Smooth muscle cell of the pulmonary artery (primary cell): ENCODE data around the gene KANK2. TPM values are rescaled to one million over a fixed set of nuclear protein-coding genes. Genes with fewer than 3 reads are reported as not detected.

Experiments
- total RNA-seq: library from RNA; depleted of rRNA; stranded (reverse); fragments of >200 nt; gene quantifications from 2 replicates; pipeline ENCODE4 v1.2.3, GENCODE V29; 2014

KANK2 gene
- 364 and 439 TPM in 2 replicates for total RNA-seq

GRCh38 chr19:11197291-11198174 is at the start of gene KANK2:
TSS of gene KANK2 (minus strand) at chr19:11197545. CDS start at chr19:11194511, 3,034 bp downstream.

GRCh38 chr19:11239377-11240000 is 42.1 kb upstream of the KANK2 start, which contains the start of gene ANGPTL8:
TSS of gene ANGPTL8 (plus strand) at chr19:11239619. CDS start at chr19:11239638, 19 bp downstream.

GRCh38 chr19:11155373-11156120 is 41.8 kb downstream of the KANK2 start, which contains the start of gene SPC24:
TSS of gene SPC24 (minus strand) at chr19:11155782. CDS start at chr19:11155776, 6 bp downstream.

Other genes with a start within 250 kb of the KANK2 start
- gene SMARCA4, start 236.5 kb downstream of the KANK2 start, total RNA-seq, result 78.0 and 161 TPM in 2 replicates
- 189 and 321 TPM in 2 replicates for gene LDLR, start 108.1 kb downstream of the KANK2 start, total RNA-seq
- 9.3 and 16.2 TPM in 2 replicates for gene SPC24, start 41.8 kb downstream of the KANK2 start, total RNA-seq
- gene ANGPTL8, start 42.1 kb upstream of the KANK2 start, total RNA-seq, result not detected in 2 replicates
- gene DOCK6, start 65.0 kb upstream of the KANK2 start, total RNA-seq, result 26.1 and 43.8 TPM in 2 replicates
- gene TSPAN16, start 98.6 kb upstream of the KANK2 start, total RNA-seq, result not detected in 2 replicates
- 10.8 and 26.4 TPM in 2 replicates for gene RAB3D, start 142.1 kb upstream of the KANK2 start, total RNA-seq
- 39.3 and 42.4 TPM in 2 replicates for gene TMEM205, start 148.7 kb upstream of the KANK2 start, total RNA-seq
- 8.3 and 12.1 TPM in 2 replicates for gene CCDC159, start 149.0 kb upstream of the KANK2 start, total RNA-seq
- gene PLPPR2, start 157.9 kb upstream of the KANK2 start, total RNA-seq, result 31.2 and 34.9 TPM in 2 replicates
- 0.50 and 0.65 TPM in 2 replicates for gene SWSAP1, start 177.1 kb upstream of the KANK2 start, total RNA-seq
- 12.6 and 12.7 TPM in 2 replicates for gene EPOR, start 186.8 kb upstream of the KANK2 start, total RNA-seq
- gene RGL3, start 221.8 kb upstream of the KANK2 start, total RNA-seq, result 4.8 and 6.4 TPM in 2 replicates
- gene ODAD3, start 237.6 kb upstream of the KANK2 start, total RNA-seq, result 0.23 and 0.26 TPM in 2 replicates
- gene PRKCSH, start 238.1 kb upstream of the KANK2 start, total RNA-seq, result 443 and 455 TPM in 2 replicates